ENCODE measurements around the gene SLC6A9.
A peak's percentile ranks its signal among the peaks of the same experiment; 100 is the strongest.

The SLC6A9 gene

GRCh38 chr1:44029911-44030604 lies 1.2 kb downstream of the SLC6A9 start:
- H3K4me1 ChIP-seq (ENCODE audit: control insufficient read depth, insufficient read depth, low read length, poor library complexity, severe bottlenecking), result peaks cover 13% of the 10 kb centered on the region
- peak overlapping the region; percentile 84 for H3K4me3 ChIP-seq (ENCODE audit: insufficient read depth, low read depth, low read length, poor library complexity, severe bottlenecking)
- H3K27me3 ChIP-seq (replicated peaks; ENCODE audit: control insufficient read depth, insufficient read depth, low read length, poor library complexity, severe bottlenecking), result no peaks in the 10 kb centered on the region
- DNase-seq, result peak; percentile 71 to 79 (median 73)
- H3K36me3 ChIP-seq (ENCODE audit: control insufficient read depth, insufficient read depth, low read length), result no peaks in the 10 kb centered on the region
- peak overlapping the region; percentile 85 for H3K27ac ChIP-seq (ENCODE audit: insufficient read depth, low read length, poor library complexity, severe bottlenecking)
- no peaks in the 10 kb centered on the region for H3K9me3 ChIP-seq (ENCODE audit: control insufficient read depth, low read length)

- H3K36me3 ChIP-seq (ENCODE audit: control insufficient read depth, insufficient read depth, low read length), result no peaks in the 10 kb centered on the region
- peaks cover 13% of the 10 kb centered on the region for H3K4me1 ChIP-seq (ENCODE audit: control insufficient read depth, insufficient read depth, low read length, poor library complexity, severe bottlenecking)
- H3K27ac ChIP-seq (ENCODE audit: insufficient read depth, low read length, poor library complexity, severe bottlenecking), result peak overlapping the region; percentile 85
- H3K9me3 ChIP-seq (ENCODE audit: control insufficient read depth, low read length), result no peaks in the 10 kb centered on the region
- DNase-seq, result peak in 1 of 3 donors; percentile 8
- H3K27me3 ChIP-seq (replicated peaks; ENCODE audit: control insufficient read depth, insufficient read depth, low read length, poor library complexity, severe bottlenecking), result no peaks in the 10 kb centered on the region
- H3K4me3 ChIP-seq (ENCODE audit: insufficient read depth, low read depth, low read length, poor library complexity, severe bottlenecking), result peak overlapping the region; percentile 84
These were observed 1.9 kb downstream of the SLC6A9 start for GRCh38 chr1:44029260-44029910.

- Histone ChIP-seq H3K36me3 (ENCODE audit: control insufficient read depth, insufficient read depth, low read length) (no peaks in the 10 kb centered on the region), H3K27ac (ENCODE audit: insufficient read depth, low read length, poor library complexity, severe bottlenecking) (no peak overlapping the region), H3K9me3 (ENCODE audit: control insufficient read depth, low read length) (no peaks in the 10 kb centered on the region), H3K4me1 (ENCODE audit: control insufficient read depth, insufficient read depth, low read length, poor library complexity, severe bottlenecking) (peaks cover 13% of the 10 kb centered on the region), H3K27me3 (replicated peaks; ENCODE audit: control insufficient read depth, insufficient read depth, low read length, poor library complexity, severe bottlenecking) (no peaks in the 10 kb centered on the region), H3K4me3 (ENCODE audit: insufficient read depth, low read depth, low read length, poor library complexity, severe bottlenecking) (no peak overlapping the region)
- DNase-seq, result no peak
These were observed 3.9 kb downstream of the SLC6A9 start for GRCh38 chr1:44027320-44027719.

GRCh38 chr1:44025816-44026215 lies 5.4 kb downstream of the SLC6A9 start:
- no peaks in the 10 kb centered on the region for H3K9me3 ChIP-seq (ENCODE audit: control insufficient read depth, low read length)
- peaks cover 7% of the 10 kb centered on the region for H3K4me1 ChIP-seq (ENCODE audit: control insufficient read depth, insufficient read depth, low read length, poor library complexity, severe bottlenecking)
- no peak overlapping the region for H3K4me3 ChIP-seq (ENCODE audit: insufficient read depth, low read depth, low read length, poor library complexity, severe bottlenecking)
- no peak overlapping the region for H3K27ac ChIP-seq (ENCODE audit: insufficient read depth, low read length, poor library complexity, severe bottlenecking)
- no peaks in the 10 kb centered on the region for H3K36me3 ChIP-seq (ENCODE audit: control insufficient read depth, insufficient read depth, low read length)
- no peaks in the 10 kb centered on the region for H3K27me3 ChIP-seq (replicated peaks; ENCODE audit: control insufficient read depth, insufficient read depth, low read length, poor library complexity, severe bottlenecking)
- DNase-seq, result no peak

GRCh38 chr1:44024903-44025525 lies 6.2 kb downstream of the SLC6A9 start:
- Histone ChIP-seq H3K4me1 (ENCODE audit: control insufficient read depth, insufficient read depth, low read length, poor library complexity, severe bottlenecking) (peaks cover 7% of the 10 kb centered on the region), H3K27ac (ENCODE audit: insufficient read depth, low read length, poor library complexity, severe bottlenecking) (no peak overlapping the region), H3K27me3 (replicated peaks; ENCODE audit: control insufficient read depth, insufficient read depth, low read length, poor library complexity, severe bottlenecking) (no peaks in the 10 kb centered on the region), H3K4me3 (ENCODE audit: insufficient read depth, low read depth, low read length, poor library complexity, severe bottlenecking) (no peak overlapping the region), H3K9me3 (ENCODE audit: control insufficient read depth, low read length) (no peaks in the 10 kb centered on the region), H3K36me3 (ENCODE audit: control insufficient read depth, insufficient read depth, low read length) (no peaks in the 10 kb centered on the region)
- DNase-seq, result no peak

GRCh38 chr1:44024031-44024902 lies 7.0 kb downstream of the SLC6A9 start:
- H3K36me3 ChIP-seq (ENCODE audit: control insufficient read depth, insufficient read depth, low read length), result no peaks in the 10 kb centered on the region
- no peak for DNase-seq
- H3K4me3 ChIP-seq (ENCODE audit: insufficient read depth, low read depth, low read length, poor library complexity, severe bottlenecking), result no peak overlapping the region
- H3K27me3 ChIP-seq (replicated peaks; ENCODE audit: control insufficient read depth, insufficient read depth, low read length, poor library complexity, severe bottlenecking), result no peaks in the 10 kb centered on the region
- H3K27ac ChIP-seq (ENCODE audit: insufficient read depth, low read length, poor library complexity, severe bottlenecking), result no peak overlapping the region
- H3K9me3 ChIP-seq (ENCODE audit: control insufficient read depth, low read length), result no peaks in the 10 kb centered on the region
- peaks cover 3% of the 10 kb centered on the region for H3K4me1 ChIP-seq (ENCODE audit: control insufficient read depth, insufficient read depth, low read length, poor library complexity, severe bottlenecking)

- Histone ChIP-seq H3K4me3 (ENCODE audit: insufficient read depth, low read depth, low read length, poor library complexity, severe bottlenecking) (no peak overlapping the region), H3K27me3 (replicated peaks; ENCODE audit: control insufficient read depth, insufficient read depth, low read length, poor library complexity, severe bottlenecking) (no peaks in the 10 kb centered on the region), H3K9me3 (ENCODE audit: control insufficient read depth, low read length) (no peaks in the 10 kb centered on the region), H3K27ac (ENCODE audit: insufficient read depth, low read length, poor library complexity, severe bottlenecking) (no peak overlapping the region), H3K36me3 (ENCODE audit: control insufficient read depth, insufficient read depth, low read length) (no peaks in the 10 kb centered on the region), H3K4me1 (ENCODE audit: control insufficient read depth, insufficient read depth, low read length, poor library complexity, severe bottlenecking) (no peaks in the 10 kb centered on the region)
- no peak for DNase-seq
These were observed 9.5 kb downstream of the SLC6A9 start for GRCh38 chr1:44021581-44022321.

- H3K4me3 ChIP-seq (ENCODE audit: insufficient read depth, low read depth, low read length, poor library complexity, severe bottlenecking), result no peak overlapping the region
- no peaks in the 10 kb centered on the region for H3K36me3 ChIP-seq (ENCODE audit: control insufficient read depth, insufficient read depth, low read length)
- no peak overlapping the region for H3K27ac ChIP-seq (ENCODE audit: insufficient read depth, low read length, poor library complexity, severe bottlenecking)
- no peaks in the 10 kb centered on the region for H3K9me3 ChIP-seq (ENCODE audit: control insufficient read depth, low read length)
- DNase-seq, result no peak
- no peaks in the 10 kb centered on the region for H3K27me3 ChIP-seq (replicated peaks; ENCODE audit: control insufficient read depth, insufficient read depth, low read length, poor library complexity, severe bottlenecking)
- H3K4me1 ChIP-seq (ENCODE audit: control insufficient read depth, insufficient read depth, low read length, poor library complexity, severe bottlenecking), result no peaks in the 10 kb centered on the region
These were observed 10.1 kb downstream of the SLC6A9 start for GRCh38 chr1:44021156-44021555.

GRCh38 chr1:44020464-44020863 lies 10.8 kb downstream of the SLC6A9 start:
- no peaks in the 10 kb centered on the region for H3K4me1 ChIP-seq (ENCODE audit: control insufficient read depth, insufficient read depth, low read length, poor library complexity, severe bottlenecking)

More at GRCh38 chr1:44020464-44020863, 10.8 kb downstream of the SLC6A9 start:
- DNase-seq, result no peak
- Histone ChIP-seq H3K36me3 (ENCODE audit: control insufficient read depth, insufficient read depth, low read length) (no peaks in the 10 kb centered on the region), H3K9me3 (ENCODE audit: control insufficient read depth, low read length) (no peaks in the 10 kb centered on the region), H3K27me3 (replicated peaks; ENCODE audit: control insufficient read depth, insufficient read depth, low read length, poor library complexity, severe bottlenecking) (no peaks in the 10 kb centered on the region), H3K4me3 (ENCODE audit: insufficient read depth, low read depth, low read length, poor library complexity, severe bottlenecking) (no peak overlapping the region), H3K27ac (ENCODE audit: insufficient read depth, low read length, poor library complexity, severe bottlenecking) (no peak overlapping the region)

All from effector memory CD4-positive, alpha-beta T cell (primary cell).